NK-92 (cell line): ENCODE results near the gene TRPV5.

Experiments used
- DNase-seq: peaks from one replicate; lab custom pipeline; 2025; ENCODE audit not compliant: unreplicated experiment; lab: John Stamatoyannopoulos, UW

Gene TRPV5

DNA sequence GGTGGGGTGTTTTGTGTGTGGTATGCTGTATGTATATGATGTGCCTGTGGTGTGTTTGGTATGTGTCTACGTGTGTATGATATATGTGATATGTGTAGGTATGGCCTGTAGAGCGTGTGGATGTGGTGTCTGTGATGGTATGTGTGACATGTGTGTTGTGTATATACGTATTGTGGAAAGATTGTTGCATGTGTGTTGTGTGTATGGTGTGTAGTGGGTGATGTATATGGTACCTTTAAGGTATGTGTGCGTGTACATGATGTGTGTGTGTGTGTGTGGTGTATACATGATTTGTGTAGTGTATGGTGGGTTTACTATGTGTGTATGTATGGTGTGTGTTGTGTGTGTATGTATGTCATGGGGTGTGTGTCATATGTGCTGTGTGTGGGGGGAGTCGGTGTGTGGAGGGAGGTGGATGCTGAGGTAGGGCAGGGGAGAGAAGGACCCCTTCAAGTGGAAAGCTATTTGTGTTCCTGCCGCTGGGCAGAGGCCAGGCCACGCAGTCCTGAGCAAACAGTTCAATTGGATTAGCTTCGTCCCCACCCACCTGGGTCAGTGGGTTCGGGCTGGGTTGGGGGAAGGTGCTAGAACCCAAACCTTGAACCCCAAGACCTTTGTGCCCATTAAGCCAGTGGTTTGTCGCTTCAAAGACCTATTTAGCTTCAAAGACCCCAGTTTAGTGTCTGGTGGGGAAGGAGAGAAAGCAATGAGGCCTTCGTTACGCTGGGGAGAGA lies 46.1 kb downstream of the TRPV5 start:
- no peak for DNase-seq

DNA sequence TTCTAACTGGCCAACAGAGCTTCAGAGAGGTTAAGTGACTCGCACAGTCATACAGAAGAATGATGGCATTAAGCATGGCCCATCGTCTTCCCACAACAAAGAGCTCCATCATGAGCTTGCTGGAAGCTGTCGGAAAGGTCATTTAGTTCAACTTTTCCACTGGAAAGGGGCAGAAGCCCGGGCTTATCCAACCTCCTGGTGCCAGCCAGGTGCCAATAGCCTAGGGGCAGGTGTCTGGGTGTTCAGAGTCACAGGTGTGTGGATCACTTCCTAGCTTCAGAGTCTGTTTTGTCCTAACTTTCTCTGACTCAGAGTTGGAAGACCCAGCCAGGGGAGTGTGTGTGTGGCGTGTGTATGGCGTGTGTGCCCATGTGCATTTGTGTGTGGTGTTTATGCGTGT lies 46.7 kb downstream of the TRPV5 start:
- DNase-seq: no peak

DNA sequence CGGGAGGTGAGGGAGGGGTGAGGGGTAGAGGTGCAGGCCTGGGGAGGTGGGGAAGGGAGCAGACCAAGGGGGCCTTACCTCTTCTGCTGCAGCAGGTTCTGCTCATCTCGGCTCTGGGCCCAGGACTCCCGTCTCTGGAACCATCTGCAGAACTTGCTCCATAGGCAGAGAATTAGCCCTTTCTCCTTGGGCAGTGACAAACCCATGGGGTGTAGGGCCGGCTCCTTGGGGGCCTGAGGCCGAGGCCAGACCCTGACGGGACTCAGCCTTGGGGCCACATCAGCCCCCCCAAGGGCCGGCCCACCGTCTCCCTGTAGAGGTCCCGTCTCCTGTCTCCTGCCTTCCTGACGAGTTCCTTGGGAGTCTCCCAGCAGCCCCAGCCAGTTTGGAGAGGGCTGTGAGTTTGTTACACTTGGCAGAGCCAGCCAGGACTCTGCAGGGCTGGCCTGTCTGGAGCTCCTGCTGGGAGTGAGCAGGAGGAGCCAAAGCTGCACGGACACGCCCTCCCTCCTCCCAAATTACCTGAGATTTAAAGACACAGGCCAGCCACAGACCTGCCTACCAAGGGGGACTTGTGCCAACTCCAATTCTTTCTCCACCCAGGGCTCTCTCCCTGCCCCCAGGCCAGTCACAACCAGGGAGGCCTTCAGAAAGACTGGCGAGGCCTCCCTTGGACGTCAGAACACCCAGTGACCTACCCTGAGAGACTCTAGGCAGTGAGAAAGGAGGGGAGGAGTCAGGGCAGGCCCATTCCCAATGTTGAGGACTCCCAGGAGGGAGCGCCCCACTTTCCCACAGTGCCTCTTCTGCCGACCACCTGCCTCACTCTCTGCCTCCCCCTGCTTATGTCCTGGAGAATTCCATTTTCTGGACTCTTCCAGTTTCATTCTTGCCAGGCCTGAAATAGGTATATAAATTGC lies 48.0 kb downstream of the TRPV5 start, which contains the start of gene TRPV6:
TSS of gene TRPV6 (minus strand) at position 435 of the 920 bp plus-strand sequence.
- DNase-seq: no peak

- no peak for DNase-seq
These were observed 49.3 kb downstream of the TRPV5 start for GRCh38 chr7:142884286-142884640.

DNA sequence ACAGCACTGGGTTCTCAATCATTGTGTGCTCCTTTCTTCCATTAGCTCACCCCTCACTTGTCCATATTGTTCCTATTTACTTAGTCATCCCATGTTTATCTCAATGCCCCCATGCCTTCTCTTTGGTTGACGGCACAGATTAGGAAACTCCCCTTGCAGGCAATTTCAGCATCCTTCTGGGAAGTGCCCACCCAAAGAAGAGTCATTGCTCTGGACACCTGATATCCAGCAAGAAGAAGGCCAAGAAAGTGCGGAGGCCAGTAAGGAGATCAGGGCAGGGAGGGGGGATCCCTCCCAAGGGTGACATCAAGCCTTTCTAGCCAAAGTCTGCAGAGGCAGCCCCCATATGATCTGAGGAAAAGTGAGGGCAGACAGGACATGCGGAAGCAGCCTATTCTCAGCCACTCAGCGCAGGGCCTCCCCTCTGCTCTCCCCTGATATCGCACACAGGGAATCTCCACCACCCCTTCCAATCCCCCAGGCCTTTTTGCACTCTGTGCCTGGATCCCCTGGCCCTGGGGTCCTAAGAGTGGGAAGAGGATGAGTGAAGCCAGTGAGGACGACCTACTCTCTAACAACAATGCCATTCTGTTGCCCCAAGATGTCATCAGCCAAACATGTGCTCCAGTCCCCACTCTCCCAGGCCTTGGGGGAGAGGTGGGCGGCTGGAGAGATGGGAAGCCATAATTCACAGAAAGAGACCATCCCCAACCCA lies 49.8 kb downstream of the TRPV5 start:
- DNase-seq: no peak

GRCh38 chr7:142883145-142883544 lies 50.4 kb downstream of the TRPV5 start:
- no peak for DNase-seq

GRCh38 chr7:142882338-142882678 lies 51.2 kb downstream of the TRPV5 start:
- DNase-seq: no peak

DNA sequence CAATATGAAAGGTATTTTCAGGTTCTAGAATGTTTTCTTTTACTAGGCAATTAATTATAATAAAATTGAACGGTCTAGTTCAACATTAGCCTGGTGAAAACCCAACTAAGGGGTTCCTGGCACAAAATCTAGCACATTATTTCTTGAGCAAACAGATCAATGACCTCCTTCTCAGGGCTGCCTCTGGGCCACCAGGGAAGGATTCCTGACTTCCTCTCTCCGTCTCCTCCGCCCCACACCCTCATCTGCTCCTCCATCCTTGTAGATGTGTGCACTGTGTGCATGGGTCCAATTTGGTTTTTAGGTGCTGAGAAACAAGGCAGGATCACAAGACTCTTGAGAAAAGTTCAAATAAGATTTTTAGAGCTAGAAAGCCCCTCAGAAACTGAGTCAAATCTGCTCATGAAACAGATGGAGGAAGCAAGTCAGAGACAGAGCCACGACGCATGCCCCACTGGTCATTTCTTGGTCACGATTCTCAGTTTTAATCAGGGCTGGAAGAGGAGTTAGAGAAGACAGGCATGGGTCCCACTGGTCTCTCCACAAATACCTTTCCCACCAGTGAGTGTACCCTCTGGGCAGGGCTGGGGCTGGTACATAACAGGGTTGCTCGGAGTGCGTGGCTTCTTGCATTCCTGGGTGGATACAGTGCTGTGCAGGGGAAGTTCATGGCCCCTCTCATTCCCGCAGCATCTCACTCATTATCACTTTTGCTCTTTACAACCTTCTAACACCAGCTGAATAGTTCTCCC lies 51.8 kb downstream of the TRPV5 start:
- DNase-seq: no peak

GRCh38 chr7:142880876-142881505 lies 52.6 kb downstream of the TRPV5 start:
- DNase-seq: no peak

- no peak for DNase-seq
These were observed 54.5 kb downstream of the TRPV5 start for GRCh38 chr7:142879060-142879459.

DNA sequence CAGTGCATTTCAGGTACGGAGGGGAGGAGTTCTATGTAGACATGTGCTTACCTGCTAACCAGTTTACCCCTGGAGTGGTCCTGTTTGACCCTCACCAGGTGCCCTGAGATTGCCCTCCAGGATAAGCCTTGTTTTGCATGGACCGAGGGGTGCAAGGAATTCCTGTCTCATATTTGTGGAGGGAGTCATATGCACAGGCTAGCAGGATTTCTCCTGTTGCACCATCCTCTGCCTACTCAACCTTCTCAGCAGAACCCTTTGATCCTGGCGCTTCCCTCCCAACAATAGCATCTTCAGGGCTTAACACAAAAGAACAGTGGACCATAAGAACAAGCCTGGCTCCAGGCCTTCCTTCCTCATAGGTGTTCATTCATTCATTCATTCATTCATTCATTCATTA lies 55.2 kb downstream of the TRPV5 start:
- DNase-seq: no peak

GRCh38 chr7:142876991-142877910 lies 56.3 kb downstream of the TRPV5 start:
- DNase-seq: no peak

DNA sequence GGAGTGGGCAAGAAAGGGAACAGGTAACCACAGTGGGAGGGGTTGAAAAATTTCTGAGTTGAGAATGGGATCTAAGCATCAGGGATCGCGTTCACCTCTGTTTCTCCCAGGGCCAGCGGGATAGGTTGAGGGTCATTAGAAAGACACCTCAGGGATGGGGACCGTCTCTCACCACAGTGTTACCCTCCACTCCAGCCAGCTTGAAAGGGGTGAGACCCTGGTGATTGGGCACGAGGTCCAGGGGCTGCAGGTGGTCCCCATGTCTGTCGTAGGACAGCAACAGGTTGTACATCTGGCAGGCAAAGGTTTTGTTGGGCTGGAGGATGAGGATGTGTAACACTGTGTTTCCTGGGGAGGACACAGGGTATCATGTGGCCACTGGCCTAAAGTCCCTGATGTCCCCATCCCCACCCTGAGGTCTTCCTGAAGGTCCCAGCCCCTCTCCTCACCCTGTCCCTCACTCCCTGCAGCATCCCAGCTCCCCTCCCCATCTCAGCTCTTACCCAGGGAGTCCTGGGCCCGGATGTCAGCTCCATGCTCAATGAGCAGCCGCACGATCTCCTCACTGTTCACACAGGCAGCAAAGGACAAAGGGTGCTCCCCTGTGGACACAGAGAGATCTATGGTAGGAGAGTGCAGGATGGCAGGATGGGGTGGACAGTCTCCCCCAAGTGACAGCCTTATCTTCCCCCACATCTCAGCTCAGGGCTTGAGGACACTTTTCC lies 57.1 kb downstream of the TRPV5 start:
- no peak for DNase-seq

GRCh38 chr7:142875456-142875855 lies 58.1 kb downstream of the TRPV5 start:
- DNase-seq: no peak

DNA sequence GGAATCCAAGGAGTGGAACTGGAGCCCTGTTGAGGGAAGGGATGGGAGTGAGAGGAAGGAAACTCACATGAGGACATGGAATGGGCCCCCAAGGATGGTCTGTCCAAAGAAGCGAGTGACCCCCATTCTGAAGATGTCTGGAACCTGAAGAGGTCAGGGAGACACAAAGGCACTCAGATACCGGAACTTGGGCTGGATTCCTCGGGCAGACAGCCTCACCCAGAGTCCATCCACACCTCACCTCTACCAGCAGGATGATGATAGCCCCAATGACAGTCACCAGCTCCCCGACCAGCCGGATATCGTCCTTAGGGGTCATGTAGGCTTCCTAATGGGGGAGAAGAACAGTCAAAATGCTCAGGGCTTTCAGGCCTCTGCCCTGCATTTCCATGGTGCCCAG lies 58.7 kb downstream of the TRPV5 start:
- no peak for DNase-seq

DNA sequence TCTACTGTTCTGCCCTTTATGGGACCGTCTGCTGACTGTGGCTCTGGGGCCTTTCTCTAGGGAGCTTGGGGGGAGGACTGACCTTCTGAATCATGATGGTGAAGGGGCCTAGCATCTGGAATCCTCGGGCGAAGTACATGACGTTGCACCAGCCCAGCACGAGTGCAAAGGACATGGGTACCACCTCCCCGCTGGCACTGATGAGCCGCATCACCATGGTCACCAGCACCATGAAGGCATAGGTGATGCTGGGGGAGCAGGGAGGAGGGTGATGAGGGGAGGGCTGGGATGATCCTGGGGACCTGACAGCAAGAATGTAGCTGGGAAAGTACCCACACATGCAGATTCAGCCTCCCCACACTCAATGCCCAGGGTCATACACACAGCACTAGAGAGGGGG lies 59.1 kb downstream of the TRPV5 start:
- DNase-seq: no peak

GRCh38 chr7:142873871-142874270 lies 59.7 kb downstream of the TRPV5 start:
- no peak for DNase-seq

DNA sequence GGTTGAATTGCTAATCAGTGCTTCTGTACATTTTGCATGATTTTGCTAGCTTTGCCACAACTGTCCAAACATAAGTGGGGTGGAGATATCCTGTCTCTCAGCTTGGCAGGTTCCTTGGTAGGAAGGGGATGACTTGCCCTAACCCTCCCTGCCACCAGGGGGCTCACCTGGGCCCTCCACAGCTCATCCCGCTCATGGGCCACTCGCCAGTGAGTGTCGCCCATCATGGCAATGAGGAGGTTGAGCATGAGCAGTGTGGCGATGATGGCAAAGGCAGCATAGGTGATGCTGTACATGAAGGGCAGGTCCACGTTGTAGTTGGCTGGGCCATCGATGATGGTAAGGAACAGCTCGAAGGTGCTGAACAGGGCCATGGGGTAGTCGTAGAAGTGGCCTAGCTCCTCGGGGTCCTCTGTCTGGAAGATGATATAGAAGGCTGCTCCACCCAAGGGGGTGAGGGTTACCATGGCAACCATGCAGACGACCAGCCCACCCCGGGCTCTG lies 60.2 kb downstream of the TRPV5 start:
- DNase-seq: no peak
